Dermis microvascular lymphatic vessel endothelial cell (primary cell): ENCODE measurements around the gene HBS1L. TPM values are rescaled to one million over a fixed set of nuclear protein-coding genes. Genes with fewer than 3 reads are reported as not detected.
A peak's percentile ranks its signal among the peaks of the same experiment; 100 is the strongest.

Experiments used
- DNase-seq, 2 donors: peaks; one replicate each; pipeline versions ENCODE4 v3.0.0 to v3.0.0-alpha.2; 2010; ENCODE audit warnings: low read depth in 2 of 2
- total RNA-seq: library from RNA; depleted of rRNA; stranded (reverse); fragments of >200 nt; gene quantifications from 2 replicates; pipeline ENCODE4 v1.2.1, GENCODE V29; 2014

The HBS1L gene
- total RNA-seq, 1 donor from 2014 or later, result 85.4 TPM

DNA sequence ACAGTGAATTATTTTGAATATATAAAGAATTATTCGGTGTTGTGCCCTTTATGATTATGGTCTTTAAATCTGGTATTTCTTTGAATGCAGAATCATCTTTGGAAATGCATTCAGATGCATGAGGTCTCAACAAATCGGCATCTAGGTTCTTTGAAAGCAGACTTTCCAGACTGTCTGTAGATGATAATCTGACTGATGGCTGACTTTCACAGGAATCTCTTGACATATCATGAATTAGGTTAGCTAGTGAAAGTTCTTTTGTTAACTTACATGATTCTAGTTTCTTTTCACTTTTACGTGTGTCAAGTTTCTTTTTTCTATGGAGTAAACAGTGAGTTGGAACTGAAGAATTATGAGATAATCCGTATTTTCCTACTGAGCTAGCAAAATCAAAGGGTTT lies 17.1 kb downstream of the HBS1L start:
- DNase-seq, result no peak

DNA sequence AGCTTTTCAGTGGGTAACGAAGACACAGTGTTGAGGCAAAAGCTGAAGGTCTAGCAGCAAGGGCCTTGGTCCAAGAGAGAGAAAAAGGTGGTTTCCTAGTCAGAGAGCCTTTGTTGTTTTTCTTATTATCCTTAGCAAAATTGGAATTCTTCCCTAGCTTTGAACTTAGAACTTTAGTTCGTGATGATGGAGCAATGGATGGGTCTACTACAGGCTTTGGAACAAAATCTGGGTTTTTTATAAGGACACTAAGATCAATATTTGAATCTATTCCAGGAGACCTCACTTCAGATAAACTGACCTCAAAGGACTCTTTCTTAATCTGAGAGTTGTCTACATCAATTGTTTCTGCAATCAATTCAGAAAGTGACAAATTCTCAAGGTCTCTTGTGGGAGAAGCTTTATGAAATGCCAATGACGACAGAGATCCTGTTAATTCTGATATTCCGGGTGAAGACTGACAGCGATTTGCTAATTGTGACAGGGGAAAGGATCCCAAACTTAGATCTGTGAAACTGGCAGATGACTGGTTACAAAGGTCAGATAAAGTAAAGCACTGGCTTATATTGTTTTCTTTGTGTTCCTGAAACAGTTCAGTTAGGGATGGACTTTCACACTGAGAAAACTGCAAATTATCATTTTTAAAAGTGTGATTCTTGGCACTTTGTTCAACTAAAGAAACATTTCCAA lies 17.7 kb downstream of the HBS1L start:
- DNase-seq, result no peak

DNA sequence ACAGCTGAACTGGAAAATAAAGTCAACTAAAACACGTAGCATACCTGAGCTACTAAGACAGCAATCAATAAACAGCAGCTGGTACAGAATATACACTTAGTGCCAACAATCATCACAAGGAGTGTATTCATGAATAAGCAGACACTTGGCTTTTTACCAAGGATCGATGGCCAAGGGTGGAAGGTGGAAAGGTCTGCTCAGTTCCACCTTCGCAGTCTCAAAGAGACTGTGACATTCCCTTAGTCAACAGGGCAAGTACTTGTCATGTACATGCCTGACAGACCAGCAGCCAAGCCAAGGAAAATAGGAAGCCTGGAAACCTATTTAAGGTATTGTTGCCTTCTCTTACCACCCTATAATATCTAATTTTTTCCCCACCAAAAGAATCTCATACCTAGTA lies 21.4 kb downstream of the HBS1L start:
- DNase-seq, result no peak

DNA sequence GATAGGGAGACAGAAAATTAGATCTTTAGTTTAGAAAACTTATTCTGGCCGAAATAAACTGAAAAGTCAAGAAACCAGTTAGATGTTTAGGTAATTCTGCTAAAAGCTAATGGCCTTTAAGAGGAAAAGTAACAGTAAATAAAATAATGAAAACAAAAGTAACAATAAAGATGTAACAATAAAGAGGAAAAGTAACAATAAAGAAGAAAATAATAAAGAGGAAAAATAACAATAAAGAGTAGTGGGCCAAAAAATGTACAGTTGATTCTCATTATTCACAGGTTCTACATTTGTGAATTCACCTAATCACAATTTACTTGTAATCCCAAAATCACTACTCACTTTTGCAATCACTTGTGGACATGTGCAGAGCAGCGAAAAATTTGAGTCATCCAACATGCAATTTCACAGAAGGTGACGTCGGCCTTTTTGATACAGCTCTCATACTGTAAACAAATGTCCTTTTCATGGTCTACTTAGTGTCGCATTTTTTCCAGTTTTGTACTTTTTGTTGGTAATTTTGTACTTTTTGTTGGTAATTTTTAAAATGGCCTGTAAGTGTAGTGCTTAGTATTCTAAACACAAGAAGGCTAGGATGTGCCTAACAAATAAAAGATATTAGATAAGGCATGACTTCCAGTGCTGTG lies 24.0 kb downstream of the HBS1L start:
- no peak for DNase-seq

DNA sequence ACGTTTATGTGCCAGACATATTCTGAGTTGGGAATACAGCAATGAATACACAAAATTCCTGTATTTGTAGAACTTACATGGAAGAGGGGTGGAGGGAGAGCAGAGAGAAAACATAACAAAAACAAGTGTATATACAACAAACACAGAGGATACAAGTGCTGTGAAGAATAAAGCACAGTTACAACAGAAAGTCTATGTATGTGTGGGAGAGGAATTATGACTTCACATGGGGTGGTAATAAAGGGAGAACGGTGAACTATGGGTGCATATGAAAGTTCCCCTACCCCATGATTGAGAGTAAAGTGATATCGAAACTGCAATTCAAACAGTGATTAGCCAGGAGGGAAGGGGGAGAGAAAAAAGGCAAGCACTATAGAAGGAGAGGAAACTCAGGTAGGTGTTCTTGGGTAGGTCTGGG lies 24.6 kb downstream of the HBS1L start:
- DNase-seq, result no peak

DNA sequence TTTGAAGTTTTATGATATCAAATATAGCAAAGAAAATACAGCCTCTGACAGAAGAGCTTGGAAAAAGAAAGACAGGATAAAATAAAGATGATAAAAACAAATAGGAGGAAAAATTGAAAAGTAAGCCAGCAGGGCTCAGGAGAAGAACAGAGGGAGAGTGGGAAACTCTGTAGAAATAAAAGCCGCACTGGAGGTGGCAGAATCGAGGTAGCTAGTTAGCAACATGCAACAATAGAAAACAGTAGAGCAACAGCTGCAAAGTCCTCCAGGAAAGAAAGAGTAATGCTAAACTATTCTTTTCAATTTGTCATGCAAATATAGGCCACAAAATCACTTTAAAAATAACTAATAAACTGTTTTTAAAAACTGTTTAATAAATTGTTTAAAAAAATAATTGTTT lies 28.8 kb downstream of the HBS1L start:
- no peak for DNase-seq

DNA sequence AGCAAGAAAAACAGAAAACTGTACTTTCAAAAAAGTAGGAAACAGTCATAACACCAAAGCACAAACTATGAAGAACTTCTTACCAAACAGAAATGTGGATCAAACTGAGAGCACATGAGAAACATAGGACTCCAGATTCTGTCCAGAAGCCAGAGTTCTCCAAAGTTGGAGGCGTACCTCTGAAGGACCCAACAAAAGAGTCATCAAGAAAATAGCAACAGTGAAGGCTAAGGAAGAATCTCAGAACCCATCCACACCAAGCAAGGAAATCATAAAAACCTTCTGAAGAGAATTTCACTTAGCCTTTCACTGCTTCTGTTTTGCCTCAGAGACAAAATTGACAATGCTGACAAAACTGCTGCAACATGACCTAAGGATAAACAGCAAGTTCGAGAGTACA lies 29.4 kb downstream of the HBS1L start:
- DNase-seq, result no peak

DNA sequence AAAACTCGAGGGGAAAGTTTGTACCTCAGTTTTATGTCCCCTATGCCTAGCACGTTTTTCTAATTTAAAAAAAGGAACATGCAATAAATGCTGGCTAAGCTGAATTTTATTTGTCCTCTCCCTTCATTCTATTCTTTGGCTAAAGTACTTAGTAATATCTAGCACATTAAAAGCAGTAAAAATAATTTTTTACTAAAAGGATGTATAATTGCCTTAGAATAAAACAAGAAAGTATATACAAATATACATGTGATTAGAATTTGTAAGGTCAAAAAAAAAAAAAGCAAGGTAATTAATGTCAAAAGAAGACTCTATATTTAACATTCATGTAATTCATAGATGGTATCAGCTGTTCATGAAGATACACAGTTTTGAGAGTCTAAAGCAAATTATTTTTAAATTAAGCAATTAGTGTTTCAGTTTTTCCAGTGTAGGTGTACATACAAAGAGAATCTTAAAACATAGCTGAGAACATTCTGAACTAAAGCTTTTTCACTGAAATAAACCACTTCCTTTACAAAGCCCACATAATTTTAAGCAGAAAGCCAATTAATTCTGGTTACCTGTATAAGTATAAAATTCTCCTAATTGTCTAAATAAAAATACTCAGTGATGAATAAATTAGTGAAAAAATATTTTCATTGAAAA lies 32.4 kb downstream of the HBS1L start:
- no peak for DNase-seq

DNA sequence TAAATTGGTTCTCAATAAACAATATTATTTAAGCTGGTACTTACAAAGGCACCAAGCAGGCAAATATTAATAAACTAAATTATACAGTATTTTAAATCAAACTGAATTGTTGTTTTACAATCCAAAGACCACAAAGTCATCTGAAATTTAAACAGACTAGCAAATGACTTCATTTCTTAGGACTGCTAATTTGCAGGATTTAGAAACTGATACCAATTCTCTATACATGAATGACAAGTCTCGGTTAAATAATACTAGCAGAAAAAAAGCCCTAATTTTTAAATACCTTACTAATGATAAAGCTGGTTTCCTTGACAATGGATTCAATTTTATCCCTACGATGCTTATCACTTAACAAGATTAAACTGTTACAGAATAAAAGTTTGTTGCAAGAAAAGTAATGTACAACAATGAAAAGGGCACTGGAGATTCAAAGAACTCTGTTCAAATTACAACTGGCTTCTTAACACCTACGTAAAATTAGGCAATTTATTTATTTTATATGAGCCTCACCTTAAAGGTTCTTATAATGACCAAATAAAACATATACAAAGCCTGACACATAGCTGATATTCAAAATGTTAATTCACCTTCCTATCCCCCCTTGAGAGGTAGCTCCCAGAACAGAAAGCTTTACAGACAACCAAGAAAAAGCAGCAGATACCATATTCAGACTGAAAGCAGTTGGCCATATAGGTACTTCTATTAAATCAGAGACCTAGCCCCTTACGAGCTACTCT lies 33.1 kb downstream of the HBS1L start:
- no peak for DNase-seq

DNA sequence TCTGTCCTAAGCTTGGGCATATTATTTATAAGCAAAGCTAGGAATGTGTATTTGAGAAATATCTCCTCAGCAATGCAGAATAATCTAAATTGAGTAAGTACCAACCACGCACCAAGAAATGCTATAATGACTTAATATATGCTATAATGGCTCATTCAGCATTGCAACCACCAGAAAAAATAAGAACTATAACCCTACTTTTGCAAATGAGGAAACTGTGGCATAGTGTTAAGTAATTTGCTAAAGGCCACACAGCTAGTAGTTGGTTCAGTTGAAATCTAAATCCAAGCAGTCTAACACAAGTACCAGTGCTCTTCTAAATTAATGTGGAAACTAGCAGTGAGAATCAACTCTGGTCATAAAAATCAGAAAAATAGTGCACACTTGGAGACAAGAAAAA lies 35.7 kb downstream of the HBS1L start:
- DNase-seq, result no peak

DNA sequence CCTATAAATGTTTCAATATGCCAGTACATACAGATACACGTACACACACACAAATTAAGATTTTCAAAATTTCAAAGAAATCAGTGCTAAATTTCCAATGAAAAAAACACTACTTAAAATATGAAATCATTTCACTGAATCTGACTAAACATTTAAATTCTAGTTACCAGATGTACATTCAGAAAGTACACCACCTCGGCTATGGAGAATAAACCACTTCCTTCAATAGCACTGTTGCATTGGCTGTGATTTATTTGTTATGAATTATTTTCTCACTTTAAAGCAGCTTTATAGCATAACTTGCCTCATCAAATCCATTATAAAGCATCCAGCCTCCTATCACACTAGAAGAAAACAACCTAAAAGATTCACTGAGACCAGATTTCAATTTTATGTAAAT lies 36.6 kb downstream of the HBS1L start:
- no peak for DNase-seq

DNA sequence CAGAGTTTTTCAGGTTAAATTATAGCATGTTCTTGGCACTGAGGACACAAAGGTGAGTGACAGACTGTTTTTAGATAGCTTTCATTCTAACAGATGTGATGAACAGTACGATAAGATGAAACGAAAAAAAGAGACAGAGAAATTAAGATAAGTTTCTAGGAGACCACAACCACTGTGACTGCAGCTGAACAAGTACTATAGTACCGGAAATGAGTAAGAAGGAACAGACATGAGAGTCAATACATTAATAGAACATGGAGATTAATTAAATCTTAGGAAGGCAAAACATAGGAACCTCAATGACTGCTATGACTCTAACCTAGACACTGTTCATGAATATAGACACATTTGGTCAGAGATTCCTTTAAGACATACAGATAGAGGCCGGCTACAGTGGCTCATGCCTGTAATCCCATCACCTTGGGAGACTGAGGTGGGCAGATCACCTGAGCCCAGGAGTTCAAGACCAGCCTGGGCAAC lies 40.2 kb downstream of the HBS1L start:
- no peak for DNase-seq

DNA sequence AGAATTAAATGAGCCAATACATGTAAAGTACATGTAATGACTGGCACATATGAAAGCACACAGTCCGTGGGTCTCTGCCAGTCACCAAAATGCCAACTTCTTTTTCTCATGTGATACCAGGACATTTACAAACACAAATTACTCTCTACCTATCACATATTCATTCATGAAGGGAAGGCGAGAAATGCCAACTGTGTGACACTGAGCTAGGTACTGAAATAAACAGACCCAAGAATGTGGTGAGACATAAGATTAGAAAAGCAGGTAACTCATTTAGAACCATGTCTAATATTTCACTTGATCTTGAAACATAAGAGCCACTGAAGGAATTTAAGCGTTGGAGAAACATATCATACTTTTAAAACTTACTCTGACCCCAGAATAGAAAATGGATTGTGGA lies 41.4 kb downstream of the HBS1L start:
- no peak for DNase-seq

DNA sequence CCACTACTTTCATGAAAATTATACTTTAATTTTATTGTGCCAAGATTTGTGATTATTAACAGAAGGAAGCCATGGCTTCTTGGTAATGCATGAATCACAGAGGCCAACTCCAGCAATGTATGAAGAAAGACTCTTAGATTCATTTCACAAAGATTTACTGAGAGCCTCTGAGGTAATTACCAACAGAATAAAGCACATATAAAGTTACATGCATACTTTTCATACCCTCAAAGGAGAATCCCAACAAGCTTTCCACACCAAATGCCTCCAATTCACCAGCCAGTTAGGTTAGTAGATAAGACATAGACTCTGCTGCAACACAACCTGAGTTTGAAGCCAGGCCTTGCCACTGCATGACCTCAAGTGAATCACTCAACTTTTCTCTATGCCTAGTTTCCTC lies 41.9 kb downstream of the HBS1L start:
- no peak for DNase-seq

DNA sequence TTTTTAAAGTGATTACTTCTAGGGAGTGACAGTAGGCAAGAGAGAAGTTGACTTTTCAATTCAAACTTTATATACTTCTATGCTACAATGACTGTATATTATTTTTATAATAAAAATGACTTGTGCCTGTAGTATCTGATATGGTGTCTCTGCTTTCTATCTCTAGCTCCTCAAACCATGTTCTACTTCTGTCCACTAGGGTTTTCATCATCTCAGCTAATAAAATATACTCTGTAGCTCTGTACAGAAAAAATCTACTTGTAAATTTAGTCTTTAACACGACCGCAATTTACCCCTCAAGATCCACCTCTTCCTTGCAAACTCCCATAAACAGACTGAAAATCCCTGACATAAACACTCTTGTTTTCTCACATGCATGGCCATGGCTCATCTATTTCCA lies 42.3 kb downstream of the HBS1L start:
- no peak for DNase-seq

DNA sequence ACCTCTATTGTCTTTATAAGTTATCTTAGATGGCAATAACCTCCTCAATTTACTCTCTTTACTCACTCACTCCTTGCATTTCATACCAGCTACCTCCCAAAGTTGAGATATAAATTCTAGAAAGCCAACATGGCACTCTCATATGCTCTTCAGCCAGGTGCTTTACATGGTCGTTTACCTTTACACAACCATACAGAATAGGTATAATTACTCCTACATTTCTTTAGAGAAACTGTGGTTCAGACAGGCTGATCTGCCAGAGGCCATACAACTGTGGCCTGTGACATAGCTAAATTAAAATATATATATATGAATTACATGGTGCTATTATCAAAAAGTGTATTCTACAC lies 45.7 kb downstream of the HBS1L start:
- DNase-seq, result no peak

DNA sequence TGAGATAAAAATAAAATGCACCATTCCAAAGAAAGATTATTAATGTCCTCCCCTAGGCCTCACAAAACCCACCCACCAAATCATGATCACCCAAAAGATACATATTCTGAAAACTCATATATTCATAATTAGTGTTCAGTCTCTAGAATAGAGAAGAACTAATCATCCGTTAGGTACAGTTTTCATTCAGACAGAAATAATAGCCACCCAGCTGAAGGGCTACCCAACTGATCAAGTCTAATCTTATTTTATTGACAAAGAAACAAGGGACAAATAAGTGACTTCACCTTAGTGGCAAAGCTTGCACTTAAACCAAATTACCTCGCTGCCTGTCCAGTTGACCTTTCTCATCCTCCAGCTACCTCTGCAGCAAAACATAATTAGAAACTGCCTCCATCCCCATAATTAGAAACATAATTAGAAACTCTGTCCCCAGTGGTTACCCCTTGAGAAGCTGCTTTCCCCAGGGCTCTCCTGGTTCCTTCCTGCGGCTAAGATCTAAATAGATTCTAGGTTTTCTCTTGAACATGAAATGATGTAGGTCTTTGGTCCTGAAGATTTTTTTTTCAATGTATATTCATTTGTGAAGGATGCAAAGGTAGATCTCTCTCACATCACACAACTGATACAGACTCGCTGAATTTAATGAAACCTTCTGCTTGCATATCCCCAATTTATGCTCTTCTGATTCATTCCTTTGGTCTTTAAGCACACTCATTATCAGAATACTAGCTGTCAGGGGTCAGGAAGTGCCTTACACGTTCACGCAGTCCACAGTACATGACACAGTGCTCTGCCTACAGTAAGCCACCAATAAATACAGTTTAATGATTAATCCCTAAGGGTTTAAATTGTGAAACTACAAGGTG lies 46.3 kb downstream of the HBS1L start:
- no peak for DNase-seq

DNA sequence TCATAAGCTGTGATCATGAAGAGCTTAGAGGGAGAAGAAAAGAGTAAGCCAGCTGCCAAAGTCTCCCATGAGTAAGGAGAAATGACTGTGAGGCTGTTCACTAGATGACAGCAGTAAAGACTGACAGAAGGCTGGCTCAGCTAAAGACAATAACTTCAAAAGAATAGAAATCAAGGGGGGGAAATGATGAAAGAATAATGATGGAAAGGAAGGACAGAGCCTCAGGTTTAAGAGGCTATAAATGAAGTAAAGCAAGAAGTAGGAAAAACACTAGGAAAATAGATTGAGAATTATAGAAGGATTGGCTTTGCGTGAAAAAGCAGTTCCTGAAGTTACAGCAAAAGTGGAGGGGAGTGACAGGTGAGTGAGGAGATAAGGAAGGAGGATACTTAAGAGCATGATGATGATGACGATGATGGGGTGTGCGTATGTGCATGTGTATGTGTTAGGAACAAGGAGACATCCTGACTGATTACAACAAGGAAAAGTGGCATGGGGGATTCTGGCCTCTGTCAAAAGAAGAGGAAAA lies 48.2 kb downstream of the HBS1L start:
- DNase-seq, result peak in 1 of 2 donors; percentile 24

DNA sequence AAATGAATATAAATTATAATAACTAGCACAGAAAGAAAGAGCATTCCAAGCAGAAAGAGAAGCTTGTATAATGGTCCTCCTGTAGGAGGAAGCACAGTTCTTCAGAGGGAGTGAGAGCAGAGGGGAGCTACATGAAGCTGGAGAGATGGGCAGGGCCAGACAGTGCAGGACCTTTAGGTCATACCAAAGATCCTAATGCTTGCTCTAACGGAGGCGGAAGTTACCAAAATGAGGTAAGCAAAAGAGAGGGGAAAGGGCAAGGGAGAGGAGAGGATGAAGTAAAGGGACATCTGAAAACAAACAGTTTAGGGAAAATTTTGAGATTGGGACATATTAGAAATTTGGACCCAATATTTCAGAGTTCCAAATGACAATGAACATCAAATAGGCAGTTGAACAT lies 50.2 kb downstream of the HBS1L start:
- DNase-seq, result no peak

DNA sequence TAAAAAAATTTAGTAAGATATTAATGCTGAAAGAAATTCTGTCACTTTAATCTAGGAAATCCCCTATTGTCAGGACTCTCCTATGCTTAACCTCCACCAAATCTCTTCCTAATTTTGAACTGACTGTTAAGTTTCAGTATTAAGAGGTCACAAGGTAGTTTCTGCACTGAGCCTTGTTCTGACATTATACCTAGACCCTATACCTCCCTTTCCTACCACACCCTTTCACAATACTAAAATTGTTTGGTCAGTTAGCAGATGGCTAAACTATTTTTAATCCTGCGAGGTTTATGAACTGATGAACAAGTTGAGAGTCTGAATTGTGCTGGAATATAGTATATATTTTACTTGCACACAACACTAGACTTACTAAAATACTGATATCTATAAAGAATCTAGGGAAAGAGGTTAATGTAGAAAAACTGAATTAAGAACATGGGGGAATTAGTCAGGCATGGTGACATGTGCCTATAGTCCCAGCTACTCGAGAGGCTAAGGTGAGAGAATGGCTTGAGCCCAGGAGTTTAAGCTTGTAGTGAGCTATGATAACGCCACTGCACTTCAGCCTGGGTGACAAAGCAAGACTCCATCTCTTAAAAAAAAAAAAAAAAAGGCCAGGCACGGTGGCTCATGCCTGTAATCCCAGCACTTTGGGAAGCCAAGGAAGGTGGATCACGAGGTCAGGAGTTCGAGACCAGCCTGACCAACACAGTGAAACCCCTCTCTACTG lies 51.5 kb downstream of the HBS1L start:
- no peak for DNase-seq
